CD4-positive, alpha-beta T cell treated with Interleukin-10 for 1 hour (primary cell): ENCODE measurements around the gene DOCK1.

Experiments
- DNase-seq: peaks from one replicate; pipeline ENCODE4 v3.0.0-alpha.2; 2020

The DOCK1 gene

DNA sequence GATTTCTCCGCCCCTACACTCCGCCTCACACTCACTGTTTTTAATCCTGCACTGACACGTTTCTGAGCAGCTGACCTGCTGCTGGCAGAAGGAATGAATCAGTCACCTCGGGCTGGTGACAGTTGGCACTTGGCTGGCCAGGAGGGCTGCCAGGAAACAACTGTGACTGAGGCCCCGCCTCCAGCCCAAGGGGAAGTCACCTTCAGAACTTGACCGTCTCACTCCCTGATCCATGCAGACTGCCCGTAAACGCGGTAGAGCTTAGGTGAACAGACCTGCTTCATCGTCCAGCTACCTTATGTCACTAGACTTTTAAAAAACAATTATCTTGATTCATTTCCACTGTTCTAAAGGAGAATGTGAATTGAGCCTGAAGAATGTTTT, 107.5 kb downstream of the DOCK1 start:
- DNase-seq: no peak

DNA sequence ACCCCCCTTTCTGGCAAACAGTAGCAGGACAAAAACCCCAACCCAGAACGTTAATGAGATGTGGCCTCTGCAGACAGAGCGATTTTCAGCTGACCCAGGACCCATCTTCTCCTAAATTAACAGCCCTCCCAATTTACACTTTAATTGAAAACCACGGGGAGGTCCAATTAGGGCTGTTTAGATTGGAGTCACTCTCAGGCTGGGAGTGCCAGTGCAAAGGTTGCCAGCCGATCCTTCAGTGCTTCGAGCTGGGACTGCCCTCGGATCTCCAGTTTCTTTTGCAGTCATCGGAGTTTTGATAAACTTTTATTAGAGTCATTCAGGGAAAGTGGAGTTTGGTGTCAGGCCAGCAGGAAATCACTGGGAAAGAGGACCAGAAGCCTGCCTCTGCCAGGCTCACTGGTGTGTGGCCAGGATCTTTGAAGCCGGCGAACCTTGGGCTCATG, 108.0 kb downstream of the DOCK1 start:
- DNase-seq: no peak

DNA sequence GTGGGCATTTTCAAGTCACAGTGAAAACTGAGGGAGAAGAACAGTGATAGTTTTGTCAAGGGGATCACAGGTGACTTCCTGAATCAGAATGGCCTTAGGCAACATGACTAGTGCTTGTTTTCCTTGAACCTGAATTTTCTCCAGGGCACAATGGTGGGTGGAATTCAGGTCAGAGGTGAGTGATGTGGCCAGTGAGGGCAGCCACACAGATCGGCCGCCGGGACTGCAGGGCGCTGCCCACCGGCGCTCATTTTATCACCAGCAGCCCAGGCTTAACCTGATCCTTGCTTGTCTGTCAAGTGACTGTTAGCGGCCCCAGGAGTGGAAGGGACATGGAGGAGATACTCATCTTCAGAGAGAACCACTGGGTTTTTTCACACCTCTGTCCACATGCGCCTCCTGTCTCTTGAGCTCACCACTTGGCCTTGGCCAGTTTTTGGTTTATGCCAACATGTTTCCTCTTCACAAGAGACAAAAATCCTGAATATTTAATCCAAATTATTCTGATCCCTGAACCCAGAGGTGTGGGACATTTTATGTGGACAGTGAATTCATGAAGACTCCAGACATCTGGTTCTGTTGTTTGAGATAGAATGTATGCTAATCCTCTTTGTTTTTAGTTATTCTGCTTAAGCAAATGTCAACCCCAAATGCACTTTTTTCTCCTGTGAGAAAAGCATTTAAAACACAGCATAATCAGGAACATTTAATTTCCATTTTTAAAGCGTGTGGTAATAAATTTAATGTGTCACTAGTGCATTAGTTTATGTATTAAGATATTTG, 108.7 kb downstream of the DOCK1 start:
- DNase-seq: no peak

DNA sequence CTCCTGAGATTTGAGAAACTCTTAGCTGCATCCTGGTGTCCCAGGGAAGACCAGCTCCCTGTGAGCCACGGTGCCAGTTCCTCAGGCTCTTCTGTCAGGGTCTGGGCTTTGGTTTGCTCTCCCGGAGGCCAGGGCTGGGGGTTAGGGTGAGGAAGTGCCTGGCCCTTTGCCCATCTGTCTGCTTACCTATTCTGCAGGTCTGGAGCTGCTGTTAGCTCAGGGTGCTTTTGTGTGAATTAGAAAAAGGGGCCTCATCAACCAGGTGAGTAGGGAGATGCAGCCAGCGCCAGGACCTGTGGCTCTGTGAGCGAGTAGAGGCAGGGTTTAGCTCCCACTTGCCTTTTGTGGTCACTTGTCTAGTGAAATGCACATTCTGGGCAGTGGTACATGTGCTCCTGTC, 109.4 kb downstream of the DOCK1 start:
- DNase-seq: no peak

DNA sequence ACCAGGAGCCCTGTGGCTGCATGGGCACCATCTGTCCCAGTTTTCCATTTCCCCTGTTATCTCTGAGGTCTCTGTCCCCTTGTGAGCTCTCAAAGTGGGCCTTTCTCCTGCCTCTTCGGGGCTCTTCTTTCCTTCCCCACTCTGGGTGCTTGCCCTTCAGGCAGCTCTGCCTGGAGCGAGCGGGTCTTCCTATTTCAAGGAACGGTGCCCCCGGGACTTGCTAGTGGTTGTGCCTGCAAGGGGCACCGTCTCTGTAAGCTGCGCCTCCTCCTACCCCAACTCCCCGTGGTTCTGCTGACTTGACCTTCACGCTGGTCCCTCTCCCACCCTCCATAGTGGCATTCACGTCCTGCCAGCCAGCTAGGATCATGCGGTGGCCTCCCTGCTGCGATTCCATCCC, 110.1 kb downstream of the DOCK1 start:
- no peak for DNase-seq

DNA sequence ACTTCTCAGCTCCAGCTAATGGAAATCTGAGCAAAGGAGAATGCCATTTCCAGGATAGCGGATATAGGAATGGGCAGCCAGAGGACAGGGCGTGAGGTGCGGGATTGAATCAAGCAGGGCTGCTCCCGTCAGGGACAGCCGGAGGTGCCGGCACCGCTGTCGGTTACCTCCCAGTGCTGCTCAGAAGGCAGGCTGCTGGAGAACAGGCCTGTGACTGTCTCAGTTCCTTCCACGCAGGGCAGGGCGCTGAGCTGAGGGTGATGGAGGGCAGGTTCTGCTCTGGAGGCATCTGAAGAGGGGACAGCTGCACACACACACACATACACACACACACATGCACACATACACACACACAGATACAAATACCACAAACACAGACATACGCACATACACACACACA, 111.1 kb downstream of the DOCK1 start:
- DNase-seq: no peak

DNA sequence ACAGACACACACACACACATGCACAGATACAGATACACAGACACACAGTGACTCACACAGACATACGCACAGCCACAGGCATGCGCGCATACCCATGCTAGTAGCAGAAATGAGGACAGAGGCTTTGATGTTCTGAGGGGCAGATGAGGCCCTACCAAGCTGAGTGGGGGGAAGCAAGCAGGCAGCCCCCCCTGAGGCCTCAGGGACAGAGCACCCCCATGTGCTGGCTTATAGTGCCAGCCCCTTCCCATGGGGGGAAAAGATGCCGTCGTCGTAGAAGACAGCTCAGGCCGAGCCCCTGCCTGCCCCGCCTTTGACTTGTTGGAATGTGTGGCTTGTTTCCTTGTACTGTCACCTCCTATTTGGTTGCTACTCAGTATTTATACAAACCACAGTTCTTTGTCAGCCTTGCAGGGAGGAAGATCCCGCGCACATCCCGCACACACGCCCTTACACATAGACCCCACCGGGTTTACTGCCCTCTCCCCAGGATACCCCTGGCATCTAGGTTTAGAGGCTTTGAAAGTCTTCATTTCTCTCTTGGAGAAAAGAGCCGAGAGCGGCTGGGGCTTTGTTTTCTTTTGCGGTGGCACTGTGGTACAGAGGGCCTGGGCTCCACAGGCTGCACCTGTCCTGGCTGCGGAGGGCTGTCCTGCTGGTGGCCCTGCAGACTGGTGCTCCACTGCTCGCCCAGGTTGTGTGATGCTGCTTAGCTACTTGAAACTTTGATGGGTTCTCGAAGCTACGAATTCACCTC, 112.5 kb downstream of the DOCK1 start:
- DNase-seq: no peak

DNA sequence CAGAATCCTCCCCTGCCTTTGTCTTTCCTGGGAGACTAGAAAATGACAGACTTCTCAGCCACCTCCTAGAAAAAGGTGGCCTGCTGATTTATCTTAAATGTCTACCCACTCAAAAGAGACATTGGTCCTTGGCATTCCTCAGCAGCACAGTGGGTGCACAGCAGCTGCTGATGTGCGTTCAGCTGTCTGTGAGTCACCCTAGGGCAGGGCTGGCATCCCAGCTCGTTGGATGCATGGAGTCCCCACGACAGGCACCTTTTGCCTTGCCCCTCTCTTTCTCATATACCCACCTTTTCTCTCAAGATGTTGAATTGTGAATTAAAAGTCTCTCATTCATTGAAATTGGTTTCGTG, 113.0 kb downstream of the DOCK1 start:
- DNase-seq: no peak

DNA sequence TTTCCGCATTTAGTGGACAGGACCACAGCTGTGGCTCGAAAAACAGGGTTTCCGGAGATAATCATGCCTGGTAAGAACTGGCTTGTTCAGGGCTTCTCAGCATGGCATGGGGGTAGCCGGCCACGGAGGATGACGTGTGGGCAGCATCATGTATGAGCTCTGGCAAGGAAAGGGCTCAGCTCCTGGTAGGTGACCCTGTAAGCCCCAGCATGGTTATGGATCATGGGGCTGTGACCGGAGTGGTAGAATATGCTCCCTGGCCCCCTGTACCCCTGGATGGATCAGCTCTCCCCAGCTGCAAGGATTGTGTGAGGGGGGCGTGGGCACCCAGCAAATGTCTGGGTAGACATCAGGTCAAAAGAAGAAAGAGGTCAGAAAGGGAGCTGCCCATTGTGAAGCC, 113.5 kb downstream of the DOCK1 start:
- DNase-seq: no peak

DNA sequence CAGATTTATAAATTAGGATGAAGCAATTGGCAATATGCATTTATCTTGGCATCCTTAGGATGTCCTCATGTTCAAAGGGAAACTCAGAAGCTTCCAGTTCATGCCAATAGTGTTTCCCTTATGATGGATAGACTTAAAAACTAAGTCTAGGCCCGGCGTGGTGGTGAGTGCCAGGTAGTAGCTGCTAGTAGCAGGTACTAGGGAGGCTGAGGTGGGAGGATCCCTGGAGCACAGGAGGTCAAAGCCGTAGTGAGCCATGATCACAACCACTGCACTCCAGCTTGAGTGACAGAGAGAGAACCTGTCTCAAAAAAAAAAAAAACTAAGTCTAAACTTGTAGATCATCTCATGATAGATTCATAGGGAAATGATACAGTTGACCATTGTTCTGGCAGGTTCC, 115.0 kb downstream of the DOCK1 start:
- DNase-seq: no peak

DNA sequence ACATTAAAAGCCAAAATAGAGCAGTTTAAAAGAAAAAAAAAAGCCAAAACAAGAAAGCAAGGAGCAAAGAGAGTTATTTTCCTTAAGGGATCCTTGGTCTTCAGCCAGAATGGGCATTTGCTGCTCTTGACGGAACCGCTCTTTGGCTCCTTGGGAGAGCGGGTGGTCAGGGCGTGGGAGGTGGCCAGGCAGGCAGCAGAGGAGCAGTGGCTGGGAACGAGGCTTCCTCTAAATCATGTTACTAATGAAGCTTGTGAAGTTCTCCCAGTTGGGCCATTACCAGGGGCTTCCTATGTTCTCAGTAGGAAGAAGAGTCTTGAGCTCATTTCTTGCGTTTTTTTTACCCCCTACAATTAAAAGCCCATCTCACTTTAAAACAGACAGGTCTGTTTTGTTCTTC, 116.6 kb downstream of the DOCK1 start:
- no peak for DNase-seq

DNA sequence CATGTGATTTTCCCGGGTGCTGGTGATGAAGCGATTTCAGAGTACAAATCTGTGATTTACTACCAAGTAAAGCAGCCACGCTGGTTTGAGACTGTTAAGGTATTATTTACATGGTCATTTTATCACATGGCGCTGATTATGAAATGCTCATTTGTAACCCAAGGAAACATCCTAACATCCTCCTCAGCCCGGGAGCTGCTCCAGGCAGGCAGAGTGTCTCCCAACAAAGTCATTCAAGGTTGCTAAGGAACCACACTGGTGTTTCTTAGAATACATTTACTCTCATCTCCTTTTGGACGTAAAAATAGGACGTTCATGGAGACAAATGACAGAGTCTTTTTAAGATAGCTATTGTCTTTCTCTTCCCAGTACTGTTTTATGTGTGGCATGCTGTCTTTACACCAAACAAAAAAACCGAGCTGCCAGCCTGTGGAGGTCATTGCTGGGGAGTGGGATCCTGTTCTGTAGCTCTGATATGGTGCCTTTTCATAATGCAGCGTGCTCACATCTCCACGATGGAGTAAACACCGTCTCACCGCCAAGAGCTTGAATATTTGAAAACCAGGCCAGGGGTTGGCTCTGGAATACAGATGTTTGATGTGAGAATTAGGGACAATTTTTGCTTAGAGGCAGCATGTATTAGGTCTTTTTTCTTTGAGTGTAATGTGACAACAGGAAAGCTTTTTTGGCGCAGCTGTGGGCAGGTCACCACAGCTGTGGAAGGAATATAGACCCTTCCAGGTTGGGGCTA, 119.6 kb downstream of the DOCK1 start:
- DNase-seq: no peak

DNA sequence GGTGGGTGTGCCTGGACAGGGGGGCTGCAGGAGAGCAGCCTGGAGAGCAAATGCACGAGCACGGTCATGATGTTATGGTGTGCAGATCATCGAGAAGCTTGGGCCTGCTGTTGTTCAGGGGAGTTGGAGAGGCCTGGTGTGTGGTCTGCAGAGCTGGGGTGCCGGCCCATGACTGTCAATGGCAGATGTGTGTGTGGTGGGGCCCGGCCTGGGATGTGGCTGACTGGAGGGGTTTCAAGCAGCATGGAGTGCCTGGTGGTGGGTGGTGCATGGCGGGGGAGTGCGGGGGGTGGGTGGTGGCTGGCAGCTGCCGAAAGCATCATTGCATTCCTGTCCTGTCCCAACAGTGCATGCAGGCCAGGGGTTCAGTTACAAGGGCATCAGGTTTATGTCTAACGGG, 122.6 kb downstream of the DOCK1 start:
- no peak for DNase-seq

DNA sequence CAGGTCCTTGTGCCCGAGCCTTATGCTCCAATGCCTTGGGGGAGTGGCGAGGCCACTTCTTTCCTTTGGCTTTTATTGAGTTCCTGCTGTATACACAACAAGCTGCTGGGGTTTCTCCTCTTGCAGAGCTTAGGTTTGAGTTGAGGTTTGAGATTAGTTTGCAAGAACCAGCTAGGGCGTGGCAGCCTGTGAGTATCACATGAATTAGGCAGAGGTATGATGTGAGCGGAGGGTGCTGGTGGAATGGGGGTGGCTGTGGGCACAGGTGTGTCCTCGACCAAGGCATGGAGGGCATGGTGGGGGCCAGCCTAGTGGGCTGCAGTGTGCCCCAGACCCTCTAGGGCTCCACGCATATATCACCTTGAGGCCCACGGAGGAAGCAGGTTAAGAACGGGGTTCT, 123.3 kb downstream of the DOCK1 start:
- DNase-seq: no peak

DNA sequence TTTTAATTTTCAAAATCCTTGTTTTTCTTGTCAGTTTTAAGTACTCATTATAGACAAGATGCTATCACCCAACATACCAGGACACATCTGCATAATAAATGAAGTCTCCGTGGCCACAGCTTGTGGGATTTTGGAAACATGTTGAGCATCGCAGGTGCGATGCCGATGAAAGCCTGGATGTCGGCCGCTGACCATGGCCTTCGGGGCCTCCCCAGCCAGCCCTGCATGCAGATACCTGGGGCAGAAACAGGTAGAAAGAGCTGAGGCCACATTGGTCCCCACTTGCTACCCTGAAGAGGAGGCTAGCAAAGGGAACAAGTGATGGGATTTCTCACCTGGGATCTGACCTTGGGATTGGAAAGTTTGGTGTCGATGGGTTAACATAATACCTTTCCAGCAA, 123.8 kb downstream of the DOCK1 start:
- no peak for DNase-seq

DNA sequence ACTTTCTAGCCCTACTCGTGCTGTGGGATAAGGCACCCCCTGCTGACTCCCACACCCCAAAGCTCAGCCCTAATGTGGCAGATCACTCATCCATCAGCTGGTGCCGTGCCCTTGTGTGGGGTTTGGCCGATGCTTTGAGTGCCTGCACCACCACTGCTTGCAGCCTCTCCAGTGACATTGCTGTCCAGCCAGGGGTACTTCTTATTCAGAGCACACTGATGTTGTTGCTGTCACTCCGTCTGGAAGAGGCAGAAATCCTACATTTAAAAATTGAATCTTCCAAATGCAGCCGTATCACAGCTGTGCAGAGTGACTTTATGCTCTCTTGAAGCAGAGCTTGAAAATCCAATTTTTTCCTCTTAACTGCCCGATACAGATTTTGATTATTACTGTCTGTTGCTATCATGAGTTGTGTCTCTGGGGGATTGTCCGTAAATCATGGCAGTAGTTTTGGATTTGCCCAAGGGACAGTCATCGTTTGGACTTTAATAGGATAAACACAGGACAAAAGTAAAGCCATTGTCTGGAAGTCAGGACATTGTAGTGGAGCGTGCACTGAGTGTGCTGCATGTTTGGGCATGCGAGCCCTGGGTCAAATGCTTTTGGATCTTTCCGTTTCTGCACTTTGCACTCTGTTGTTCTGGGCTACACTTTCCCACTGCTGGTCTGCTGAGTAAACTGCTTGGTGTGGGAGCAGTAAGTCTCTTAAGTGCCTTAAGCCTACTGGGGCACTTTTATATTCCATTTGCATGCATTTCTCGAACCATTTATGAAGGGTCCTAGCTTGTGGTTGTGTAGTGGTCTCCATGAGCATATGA, 128.2 kb downstream of the DOCK1 start:
- DNase-seq: no peak

DNA sequence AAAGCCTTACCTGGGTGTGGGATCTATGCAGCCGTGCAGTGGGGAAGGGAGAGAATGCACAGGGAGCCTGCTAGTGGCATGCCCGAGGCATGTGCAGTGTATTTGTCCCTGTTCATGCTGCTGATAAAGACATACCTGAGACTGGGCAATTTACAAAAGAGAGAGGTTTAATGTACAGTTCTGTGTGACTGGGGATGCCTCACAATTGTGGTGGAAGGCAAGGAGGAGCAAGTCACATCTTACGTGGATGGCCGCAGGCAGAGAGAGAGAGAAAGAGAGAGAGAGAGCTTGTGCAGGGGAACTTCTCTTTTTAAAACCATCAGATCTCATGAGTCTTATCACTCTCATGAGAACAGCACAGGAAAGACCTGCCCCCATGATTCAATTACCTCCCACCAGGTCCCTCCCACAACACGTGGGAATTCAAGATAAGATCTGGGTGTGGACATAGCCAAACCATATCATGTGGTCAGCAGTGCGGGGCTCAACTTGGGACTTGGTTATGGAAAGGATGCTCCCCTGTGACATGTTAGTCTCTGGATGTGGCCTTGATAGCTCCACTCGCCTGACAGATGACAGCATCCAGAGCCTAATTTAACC, 128.9 kb downstream of the DOCK1 start:
- no peak for DNase-seq

DNA sequence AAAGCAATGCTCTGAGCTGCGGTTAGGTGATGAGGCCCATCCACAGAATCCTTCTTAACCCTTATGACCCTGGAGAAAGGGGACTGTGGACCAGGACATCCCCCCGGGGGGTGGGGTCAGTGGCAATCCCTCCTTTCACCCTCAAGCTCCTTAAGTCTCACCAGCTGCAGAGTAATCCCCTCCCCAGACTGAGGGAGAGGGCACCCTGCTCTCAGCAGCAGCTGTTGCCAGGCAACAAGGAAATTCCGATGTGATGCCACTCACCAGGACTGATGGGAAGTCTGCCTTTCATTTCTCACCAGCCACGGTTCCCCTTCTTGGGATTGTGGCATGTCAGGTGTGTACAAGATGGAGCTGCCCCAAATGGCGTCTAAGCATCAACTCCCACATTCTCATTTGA, 129.6 kb downstream of the DOCK1 start:
- DNase-seq: no peak

DNA sequence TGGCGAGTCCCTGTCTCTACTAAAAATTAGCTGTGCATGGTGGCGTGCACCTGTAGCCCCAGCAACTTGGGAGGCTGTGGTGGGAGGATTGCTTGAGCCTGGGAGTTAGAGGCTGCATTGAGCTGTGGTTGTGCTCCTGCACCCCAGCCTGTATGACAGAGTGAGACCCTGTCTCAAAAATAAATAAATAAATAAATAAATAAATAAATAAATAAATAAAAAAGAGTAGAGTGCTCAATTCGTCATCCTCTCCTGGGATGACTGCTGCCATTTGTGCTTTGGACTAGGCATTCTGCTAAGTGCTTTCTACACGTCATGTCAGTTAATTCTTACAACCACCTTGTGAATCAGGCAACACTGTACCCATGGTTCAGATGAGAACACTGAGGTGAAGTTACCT, 130.6 kb downstream of the DOCK1 start:
- no peak for DNase-seq

DNA sequence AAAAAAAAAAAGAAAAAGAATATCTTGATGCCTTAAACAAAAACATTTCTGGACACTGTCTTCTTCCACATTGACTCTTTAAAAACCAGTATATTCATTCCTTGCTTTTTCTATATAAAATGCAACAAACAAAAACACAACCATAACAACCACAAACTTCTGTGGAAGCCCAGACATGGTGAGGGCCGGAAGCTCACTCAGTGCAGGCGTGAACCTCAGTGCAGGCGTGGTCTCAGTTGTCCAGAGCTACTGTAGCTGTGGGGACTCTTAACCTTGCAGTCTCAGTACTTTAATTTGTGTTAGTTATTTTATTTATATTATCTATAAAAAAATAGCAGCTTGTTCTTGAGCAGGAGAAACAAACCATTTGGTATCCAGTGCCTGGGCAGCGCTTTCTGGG, 131.8 kb downstream of the DOCK1 start:
- DNase-seq: no peak

DNA sequence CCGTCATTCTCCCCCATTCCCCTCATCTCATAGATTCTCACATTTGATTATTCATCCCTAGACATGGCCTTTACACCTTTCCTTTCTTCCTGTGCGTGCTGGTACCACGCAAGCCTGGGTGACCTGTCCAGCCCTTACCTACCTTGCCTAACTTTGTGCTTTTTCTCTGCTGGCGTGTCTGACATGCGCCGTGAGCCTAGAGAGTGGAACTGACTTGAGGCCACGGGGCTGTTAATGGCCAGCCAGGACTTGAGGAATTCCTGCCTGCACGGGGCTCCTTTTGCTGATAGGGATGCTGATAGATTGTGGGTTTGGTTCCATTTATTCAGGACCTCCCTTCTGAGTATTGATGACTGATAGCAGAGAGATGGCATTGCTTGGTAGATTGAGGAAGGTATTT, 134.2 kb downstream of the DOCK1 start:
- no peak for DNase-seq

DNA sequence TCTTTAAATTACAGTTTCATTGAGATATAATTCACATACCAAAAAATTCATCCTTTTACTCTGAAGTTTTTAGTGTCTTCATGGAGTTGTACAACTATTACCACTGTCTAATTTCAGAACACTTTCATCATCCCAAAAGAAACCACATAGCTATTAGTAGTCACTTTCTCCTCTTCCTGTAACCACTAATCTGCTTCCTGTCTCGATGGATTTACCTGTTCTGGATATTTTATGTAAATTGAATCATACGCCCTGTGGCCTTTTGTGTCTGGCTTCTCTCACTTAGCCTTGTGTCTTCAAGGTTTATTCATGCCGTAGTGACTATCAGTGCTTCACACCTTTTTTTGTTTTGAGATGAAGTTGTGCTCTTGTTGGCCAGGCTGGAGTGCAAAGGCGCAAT, 135.5 kb downstream of the DOCK1 start:
- no peak for DNase-seq

DNA sequence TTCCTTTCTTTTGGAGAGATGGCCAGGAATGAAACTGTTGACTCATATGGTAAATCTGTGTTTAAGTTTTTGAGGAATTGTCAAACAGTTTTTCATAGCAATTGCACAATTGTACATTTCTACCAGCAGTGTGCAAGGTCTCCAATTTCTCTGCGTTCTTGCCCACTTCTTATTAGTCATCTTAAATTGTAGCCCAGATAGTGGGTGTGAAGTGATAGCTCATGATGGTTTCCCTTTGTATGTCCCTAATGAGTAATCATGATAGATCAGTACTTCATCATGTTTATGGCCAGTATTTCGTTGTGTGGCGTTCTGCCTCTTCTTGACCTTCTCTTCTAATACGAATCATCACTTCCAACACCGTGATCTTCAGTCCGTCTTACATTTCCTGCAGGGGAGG, 136.3 kb downstream of the DOCK1 start:
- DNase-seq: no peak
